Testis (tissue), 2 donors: Measurements from ENCODE around the gene TRAP1.

Experiments
- POLR2A ChIP-seq: fragments of 450-650 bp; IDR thresholded peaks from one replicate; pipeline ENCODE4 v1.6.1; 2017; ENCODE audit warnings: antibody characterized with exemption, mild to moderate bottlenecking, moderate library complexity
- TF ChIP-seq, protein P1 (sequence below), 3 experiments: fragments of 450-650 bp in 2 of 3; fragments of 200-600 bp in 1 of 3; sonication (generic) in 1 of 3; IDR thresholded peaks; one replicate each; pipeline ENCODE4 v1.5.1; 2016 to 2019; ENCODE audit warnings: antibody characterized with exemption in 3 of 3, mild to moderate bottlenecking in 2 of 3, moderate library complexity in 1 of 3

GRCh38 chr16:3608069-3608468 is 109.3 kb downstream of the TRAP1 start:
- TF ChIP-seq, protein P1, sequence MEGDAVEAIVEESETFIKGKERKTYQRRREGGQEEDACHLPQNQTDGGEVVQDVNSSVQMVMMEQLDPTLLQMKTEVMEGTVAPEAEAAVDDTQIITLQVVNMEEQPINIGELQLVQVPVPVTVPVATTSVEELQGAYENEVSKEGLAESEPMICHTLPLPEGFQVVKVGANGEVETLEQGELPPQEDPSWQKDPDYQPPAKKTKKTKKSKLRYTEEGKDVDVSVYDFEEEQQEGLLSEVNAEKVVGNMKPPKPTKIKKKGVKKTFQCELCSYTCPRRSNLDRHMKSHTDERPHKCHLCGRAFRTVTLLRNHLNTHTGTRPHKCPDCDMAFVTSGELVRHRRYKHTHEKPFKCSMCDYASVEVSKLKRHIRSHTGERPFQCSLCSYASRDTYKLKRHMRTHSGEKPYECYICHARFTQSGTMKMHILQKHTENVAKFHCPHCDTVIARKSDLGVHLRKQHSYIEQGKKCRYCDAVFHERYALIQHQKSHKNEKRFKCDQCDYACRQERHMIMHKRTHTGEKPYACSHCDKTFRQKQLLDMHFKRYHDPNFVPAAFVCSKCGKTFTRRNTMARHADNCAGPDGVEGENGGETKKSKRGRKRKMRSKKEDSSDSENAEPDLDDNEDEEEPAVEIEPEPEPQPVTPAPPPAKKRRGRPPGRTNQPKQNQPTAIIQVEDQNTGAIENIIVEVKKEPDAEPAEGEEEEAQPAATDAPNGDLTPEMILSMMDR (IDR thresholded peaks at IDR 0.05) = no peak
- no peak for TF ChIP-seq POLR2A
